ENCODE measurements around the gene MRC2. TPM values are rescaled to one million over a fixed set of nuclear protein-coding genes. Genes with fewer than 3 reads are reported as not detected.
"Not testable (repeated sequence)": the region's sequence is repeated elsewhere in the genome, so short reads cannot be mapped to it uniquely, and the experiment has no call there.

MRC2 gene
- total RNA-seq, 2 experiments from 2014 or later, result 6.2 to 8.9 TPM

GRCh38 chr17:62676952-62677596 is 49.6 kb downstream of the MRC2 start:
- peaks cover 2% of the 10 kb centered on the region for H3K4me1 Mint-ChIP-seq
- POLR2A ChIA-PET, result no interaction called here

GRCh38 chr17:62678214-62678919 is 50.9 kb downstream of the MRC2 start:
- POLR2A ChIA-PET, result interaction anchor here (0.5 kb wide), 1 partner anchor 164 kb away, joined by 3 read pairs; no protein-coding TSS in a partner anchor
- CTCF ChIA-PET, result interaction anchor here (0.9 kb wide), 1 partner anchor 15 kb away, joined by 3 read pairs; no protein-coding TSS in a partner anchor

More at GRCh38 chr17:62676952-62677596, 49.6 kb downstream of the MRC2 start:
- no peaks in the 10 kb centered on the region for H3K9me3 Mint-ChIP-seq
- H3K4me3 Mint-ChIP-seq, result no peak overlapping the region
- H3K36me3 Mint-ChIP-seq (ENCODE audit: low read depth), result no peaks in the 10 kb centered on the region
- no peak overlapping the region for H3K27ac Mint-ChIP-seq
- CTCF ChIA-PET, result no interaction called here
- H3K27me3 Mint-ChIP-seq, result no peaks in the 10 kb centered on the region
- no peak for DNase-seq

GRCh38 chr17:62679866-62680377 is 52.5 kb downstream of the MRC2 start:
- H3K4me3 Mint-ChIP-seq, result no peak overlapping the region
- no peak for DNase-seq
- H3K9me3 Mint-ChIP-seq, result no peaks in the 10 kb centered on the region
- no peaks in the 10 kb centered on the region for H3K4me1 Mint-ChIP-seq
- POLR2A ChIA-PET, result no interaction called here
- no peaks in the 10 kb centered on the region for H3K27me3 Mint-ChIP-seq
- no peaks in the 10 kb centered on the region for H3K36me3 Mint-ChIP-seq (ENCODE audit: low read depth)
- no peak overlapping the region for H3K27ac Mint-ChIP-seq
- CTCF ChIA-PET, result no interaction called here

More at GRCh38 chr17:62678214-62678919, 50.9 kb downstream of the MRC2 start:
- H3K36me3 Mint-ChIP-seq (ENCODE audit: low read depth), result no peaks in the 10 kb centered on the region
- no peak overlapping the region for H3K27ac Mint-ChIP-seq
- no peak for DNase-seq
- H3K9me3 Mint-ChIP-seq, result no peaks in the 10 kb centered on the region
- H3K4me1 Mint-ChIP-seq, result no peaks in the 10 kb centered on the region
- H3K4me3 Mint-ChIP-seq, result no peak overlapping the region
- no peaks in the 10 kb centered on the region for H3K27me3 Mint-ChIP-seq

GRCh38 chr17:62680541-62681052 is 53.1 kb downstream of the MRC2 start:
- Mint-ChIP-seq H3K36me3 (ENCODE audit: low read depth) (no peaks in the 10 kb centered on the region), H3K4me1 (no peaks in the 10 kb centered on the region), H3K9me3 (no peaks in the 10 kb centered on the region), H3K4me3 (no peak overlapping the region), H3K27me3 (no peaks in the 10 kb centered on the region), H3K27ac (no peak overlapping the region)
- ChIA-PET CTCF (no interaction called here), POLR2A (no interaction called here)
- DNase-seq, result no peak

- Mint-ChIP-seq H3K27me3 (no peaks in the 10 kb centered on the region), H3K27ac (no peak overlapping the region)
- CTCF ChIA-PET, result no interaction called here
Observed at GRCh38 chr17:62681061-62681938, 53.8 kb downstream of the MRC2 start.

GRCh38 chr17:62681939-62682381 is 54.5 kb downstream of the MRC2 start:
- Mint-ChIP-seq H3K4me1 (no peaks in the 10 kb centered on the region), H3K27me3 (no peaks in the 10 kb centered on the region), H3K9me3 (no peaks in the 10 kb centered on the region), H3K4me3 (no peak overlapping the region), H3K36me3 (ENCODE audit: low read depth) (no peaks in the 10 kb centered on the region), H3K27ac (no peak overlapping the region)
- DNase-seq, result no peak
- ChIA-PET POLR2A (no interaction called here), CTCF (no interaction called here)

More at GRCh38 chr17:62681061-62681938, 53.8 kb downstream of the MRC2 start:
- DNase-seq, result no peak
- Mint-ChIP-seq H3K4me3 (no peak overlapping the region), H3K4me1 (no peaks in the 10 kb centered on the region), H3K9me3 (no peaks in the 10 kb centered on the region), H3K36me3 (ENCODE audit: low read depth) (no peaks in the 10 kb centered on the region)
- POLR2A ChIA-PET, result no interaction called here

GRCh38 chr17:62684179-62684578 is 56.7 kb downstream of the MRC2 start:
- Mint-ChIP-seq H3K36me3 (ENCODE audit: low read depth) (no peaks in the 10 kb centered on the region), H3K9me3 (no peaks in the 10 kb centered on the region), H3K27ac (no peak overlapping the region), H3K4me1 (no peaks in the 10 kb centered on the region), H3K4me3 (no peak overlapping the region), H3K27me3 (no peaks in the 10 kb centered on the region)
- CTCF ChIA-PET, result no interaction called here
- POLR2A ChIA-PET, result no interaction called here
- no peak for DNase-seq

- DNase-seq, result no peak
- Mint-ChIP-seq H3K27ac (no peak overlapping the region), H3K4me1 (no peaks in the 10 kb centered on the region), H3K36me3 (ENCODE audit: low read depth) (no peaks in the 10 kb centered on the region), H3K4me3 (no peak overlapping the region), H3K27me3 (no peaks in the 10 kb centered on the region), H3K9me3 (no peaks in the 10 kb centered on the region)
- ChIA-PET POLR2A (no interaction called here), CTCF (no interaction called here)
Observed at GRCh38 chr17:62687997-62688396, 60.5 kb downstream of the MRC2 start.

GRCh38 chr17:62688398-62689160 is 61.1 kb downstream of the MRC2 start:
- Mint-ChIP-seq H3K4me1 (no peaks in the 10 kb centered on the region), H3K27ac (no peak overlapping the region), H3K36me3 (ENCODE audit: low read depth) (no peaks in the 10 kb centered on the region), H3K9me3 (no peaks in the 10 kb centered on the region), H3K27me3 (no peaks in the 10 kb centered on the region), H3K4me3 (no peak overlapping the region)
- CTCF ChIA-PET, result no interaction called here
- POLR2A ChIA-PET, result no interaction called here
- DNase-seq, result no peak

- DNase-seq, result no peak
- CTCF ChIA-PET, result no interaction called here
- H3K9me3 Mint-ChIP-seq, result no peaks in the 10 kb centered on the region
- H3K27me3 Mint-ChIP-seq, result no peaks in the 10 kb centered on the region
- POLR2A ChIA-PET, result no interaction called here
- H3K4me1 Mint-ChIP-seq, result no peaks in the 10 kb centered on the region
- no peak overlapping the region for H3K4me3 Mint-ChIP-seq
- no peak overlapping the region for H3K27ac Mint-ChIP-seq
- H3K36me3 Mint-ChIP-seq (ENCODE audit: low read depth), result no peaks in the 10 kb centered on the region
Observed at GRCh38 chr17:62689441-62690167, 62.1 kb downstream of the MRC2 start.

GRCh38 chr17:62690168-62690897 is 62.9 kb downstream of the MRC2 start:
- Mint-ChIP-seq H3K4me1 (no peaks in the 10 kb centered on the region), H3K36me3 (ENCODE audit: low read depth) (no peaks in the 10 kb centered on the region), H3K27ac (no peak overlapping the region), H3K27me3 (no peaks in the 10 kb centered on the region), H3K9me3 (no peaks in the 10 kb centered on the region), H3K4me3 (no peak overlapping the region)
- ChIA-PET CTCF (no interaction called here), POLR2A (no interaction called here)
- no peak for DNase-seq

GRCh38 chr17:62691589-62691915 is 64.1 kb downstream of the MRC2 start:
- H3K27me3 Mint-ChIP-seq; POLR2A ChIA-PET; H3K9me3 Mint-ChIP-seq; H3K36me3 Mint-ChIP-seq (ENCODE audit: low read depth); H3K27ac Mint-ChIP-seq; H3K4me1 Mint-ChIP-seq; H3K4me3 Mint-ChIP-seq; DNase-seq: not testable (repeated sequence)
- CTCF ChIA-PET, result interaction anchor here (0.7 kb wide), 1 partner anchor 50 kb away, joined by 4 read pairs; no protein-coding TSS in a partner anchor

All from activated CD4-positive, alpha-beta memory T cell treated with anti-CD3 and anti-CD28 coated beads, Interleukin-2, amount 10 ng/mL, durations not matched to agents 7 days and 5 days (primary cell).